Measurements from ENCODE around the gene SAFB. TPM values are rescaled to one million over a fixed set of nuclear protein-coding genes. Genes with fewer than 3 reads are reported as not detected.

The SAFB gene
- total and polyA plus RNA-seq, 2 experiments from 2014 or later: 50.2 to 75.8 TPM

DNA sequence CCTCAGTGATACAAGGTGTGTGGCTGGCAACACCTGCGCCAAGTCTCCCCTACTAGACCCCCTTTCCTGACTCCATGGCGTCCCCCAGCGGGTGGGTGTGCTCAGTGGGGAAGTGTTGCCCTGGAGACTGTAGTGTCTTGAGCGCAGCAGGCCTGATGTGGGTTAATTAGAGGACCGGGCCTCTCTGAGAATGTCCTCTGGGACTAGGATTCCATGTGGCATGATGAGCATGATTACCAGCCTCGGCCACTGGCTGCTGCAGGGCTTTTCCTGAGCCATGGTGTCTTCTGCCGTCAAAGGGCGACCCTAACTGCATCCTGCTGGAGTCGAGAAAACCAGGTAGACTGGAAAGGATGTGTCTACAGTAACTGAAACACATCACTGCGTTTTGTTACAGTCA, 29.4 kb downstream of the SAFB start:
- no peak overlapping the region for H3K4me2 ChIP-seq
- peaks cover 2% of the 10 kb centered on the region for H3K36me3 ChIP-seq (replicated peaks; ENCODE audit: insufficient read depth, low read depth)

DNA sequence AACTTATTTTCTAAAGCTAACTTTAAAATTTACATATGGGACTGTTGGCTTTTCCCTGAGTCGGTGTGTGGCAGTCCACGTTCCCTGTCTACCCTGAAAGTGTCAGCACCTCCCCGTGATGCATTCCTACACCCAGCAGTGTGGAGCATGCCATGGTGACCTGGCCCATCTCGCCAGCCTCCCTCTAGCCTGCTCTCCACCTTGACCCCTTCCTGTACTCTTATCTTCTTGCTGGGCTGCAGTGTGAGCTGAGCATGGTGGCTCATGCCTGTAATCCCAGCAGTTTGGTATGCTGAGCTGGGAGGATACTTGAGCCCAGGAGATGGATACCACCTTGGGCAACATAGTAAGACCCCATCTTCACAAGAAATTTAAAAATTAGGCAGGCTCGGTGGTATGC, 32.0 kb downstream of the SAFB start:
- Histone ChIP-seq H4K20me1 (ENCODE audit: insufficient read depth, poor library complexity, severe bottlenecking) (no peaks in the 10 kb centered on the region), H3K4me1 (ENCODE audit: insufficient read depth) (no peaks in the 10 kb centered on the region), H3K27me3 (no peaks in the 10 kb centered on the region), H3K79me2 (peaks cover 5% of the 10 kb centered on the region), H3K4me3 (no peak overlapping the region), H2AFZ (no peak overlapping the region), H3K9me3 (ENCODE audit: low read depth) (no peaks in the 10 kb centered on the region), H3K27ac (no peak overlapping the region), H3K4me2 (no peak overlapping the region), H3K36me3 (replicated peaks; ENCODE audit: insufficient read depth, low read depth) (no peaks in the 10 kb centered on the region), H3K9me2 (replicated peaks; ENCODE audit: insufficient read depth) (no peaks in the 10 kb centered on the region)
- TF ChIP-seq EZH2phosphoT487 (IDR thresholded peaks at IDR 0.05; ENCODE audit: low read depth, severe bottlenecking, unreplicated experiment): no peak
- no peak for TF ChIP-seq EZH2 (IDR thresholded peaks at IDR 0.05; ENCODE audit: borderline replicate concordance)
- TF ChIP-seq, protein P1, sequence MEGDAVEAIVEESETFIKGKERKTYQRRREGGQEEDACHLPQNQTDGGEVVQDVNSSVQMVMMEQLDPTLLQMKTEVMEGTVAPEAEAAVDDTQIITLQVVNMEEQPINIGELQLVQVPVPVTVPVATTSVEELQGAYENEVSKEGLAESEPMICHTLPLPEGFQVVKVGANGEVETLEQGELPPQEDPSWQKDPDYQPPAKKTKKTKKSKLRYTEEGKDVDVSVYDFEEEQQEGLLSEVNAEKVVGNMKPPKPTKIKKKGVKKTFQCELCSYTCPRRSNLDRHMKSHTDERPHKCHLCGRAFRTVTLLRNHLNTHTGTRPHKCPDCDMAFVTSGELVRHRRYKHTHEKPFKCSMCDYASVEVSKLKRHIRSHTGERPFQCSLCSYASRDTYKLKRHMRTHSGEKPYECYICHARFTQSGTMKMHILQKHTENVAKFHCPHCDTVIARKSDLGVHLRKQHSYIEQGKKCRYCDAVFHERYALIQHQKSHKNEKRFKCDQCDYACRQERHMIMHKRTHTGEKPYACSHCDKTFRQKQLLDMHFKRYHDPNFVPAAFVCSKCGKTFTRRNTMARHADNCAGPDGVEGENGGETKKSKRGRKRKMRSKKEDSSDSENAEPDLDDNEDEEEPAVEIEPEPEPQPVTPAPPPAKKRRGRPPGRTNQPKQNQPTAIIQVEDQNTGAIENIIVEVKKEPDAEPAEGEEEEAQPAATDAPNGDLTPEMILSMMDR (IDR thresholded peaks at IDR 0.05; ENCODE audit: poor library complexity): no peak
- no peak for DNase-seq (ENCODE audit: low spot score)
- 98% methylated on average over 5 of the region's 5 CpGs for WGBS (ENCODE audit: low lambda C conversion rate, missing lambda C conversion rate)

More for the DNA sequence above, 29.4 kb downstream of the SAFB start:
- H4K20me1 ChIP-seq (ENCODE audit: insufficient read depth, poor library complexity, severe bottlenecking): no peaks in the 10 kb centered on the region
- no peaks in the 10 kb centered on the region for H3K9me2 ChIP-seq (replicated peaks; ENCODE audit: insufficient read depth)
- H3K9me3 ChIP-seq (ENCODE audit: low read depth): no peaks in the 10 kb centered on the region
- H3K27ac ChIP-seq: no peak overlapping the region
- TF ChIP-seq EZH2 (IDR thresholded peaks at IDR 0.05; ENCODE audit: borderline replicate concordance) (no peak), EZH2phosphoT487 (IDR thresholded peaks at IDR 0.05; ENCODE audit: low read depth, severe bottlenecking, unreplicated experiment) (no peak)
- TF ChIP-seq, protein P1 (IDR thresholded peaks at IDR 0.05; ENCODE audit: poor library complexity): no peak
- H3K79me2 ChIP-seq: peaks cover 17% of the 10 kb centered on the region
- H2AFZ ChIP-seq: no peak overlapping the region
- WGBS (ENCODE audit: low lambda C conversion rate, missing lambda C conversion rate): 98% methylated on average over 10 of the region's 10 CpGs
- H3K27me3 ChIP-seq: no peaks in the 10 kb centered on the region
- no peak for DNase-seq (ENCODE audit: low spot score)
- no peak overlapping the region for H3K4me3 ChIP-seq
- H3K4me1 ChIP-seq (ENCODE audit: insufficient read depth): no peaks in the 10 kb centered on the region

DNA sequence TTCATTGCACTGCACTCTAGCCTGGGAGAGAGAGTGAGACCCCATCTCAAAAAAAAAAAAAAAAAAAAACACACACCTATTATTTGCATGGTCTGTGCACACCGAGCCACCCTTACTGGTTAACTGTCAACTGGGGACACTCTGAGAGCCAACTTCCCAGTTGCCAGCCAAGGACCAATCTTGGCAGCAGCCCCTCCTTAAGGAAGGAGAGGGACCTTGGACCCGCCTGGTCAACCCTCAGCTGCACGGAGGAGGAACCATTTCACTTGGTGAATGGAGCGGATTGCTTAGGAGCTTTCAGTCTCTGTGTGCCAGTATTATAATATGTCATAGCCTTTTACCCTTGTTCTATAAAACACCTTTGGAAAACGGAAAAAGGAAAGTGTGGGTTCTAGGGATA, 32.5 kb downstream of the SAFB start:
- Histone ChIP-seq H3K9me2 (replicated peaks; ENCODE audit: insufficient read depth) (no peaks in the 10 kb centered on the region), H3K9me3 (ENCODE audit: low read depth) (no peaks in the 10 kb centered on the region), H2AFZ (no peak overlapping the region), H3K27ac (no peak overlapping the region), H3K36me3 (replicated peaks; ENCODE audit: insufficient read depth, low read depth) (no peaks in the 10 kb centered on the region), H3K79me2 (peaks cover 2% of the 10 kb centered on the region), H3K4me3 (no peak overlapping the region), H3K27me3 (no peaks in the 10 kb centered on the region), H3K4me2 (no peak overlapping the region), H3K4me1 (ENCODE audit: insufficient read depth) (no peaks in the 10 kb centered on the region), H4K20me1 (ENCODE audit: insufficient read depth, poor library complexity, severe bottlenecking) (no peaks in the 10 kb centered on the region)
- no peak for TF ChIP-seq EZH2 (IDR thresholded peaks at IDR 0.05; ENCODE audit: borderline replicate concordance)
- no peak for TF ChIP-seq EZH2phosphoT487 (IDR thresholded peaks at IDR 0.05; ENCODE audit: low read depth, severe bottlenecking, unreplicated experiment)
- TF ChIP-seq, protein P1 (IDR thresholded peaks at IDR 0.05; ENCODE audit: poor library complexity): no peak
- DNase-seq (ENCODE audit: low spot score): no peak
- 98% methylated on average over 5 of the region's 5 CpGs for WGBS (ENCODE audit: low lambda C conversion rate, missing lambda C conversion rate)

DNA sequence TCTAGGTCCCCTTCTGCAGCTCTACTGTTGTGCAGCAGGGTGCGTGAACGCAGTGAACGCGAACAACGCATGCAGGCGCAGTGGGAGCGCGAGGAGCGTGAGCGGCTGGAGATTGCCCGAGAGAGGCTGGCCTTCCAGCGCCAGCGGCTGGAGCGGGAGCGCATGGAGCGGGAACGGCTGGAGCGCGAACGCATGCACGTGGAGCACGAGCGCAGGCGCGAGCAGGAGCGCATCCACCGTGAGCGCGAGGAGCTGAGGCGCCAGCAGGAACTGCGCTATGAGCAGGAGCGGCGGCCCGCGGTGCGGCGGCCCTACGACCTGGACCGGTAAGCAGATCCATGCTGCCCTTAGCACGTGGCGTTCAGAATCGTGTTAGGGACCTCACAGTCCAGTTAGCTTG, 38.6 kb downstream of the SAFB start:
- Histone ChIP-seq H3K79me2 (no peaks in the 10 kb centered on the region), H4K20me1 (ENCODE audit: insufficient read depth, poor library complexity, severe bottlenecking) (no peaks in the 10 kb centered on the region), H3K27me3 (no peaks in the 10 kb centered on the region), H3K4me3 (no peak overlapping the region), H3K9me3 (ENCODE audit: low read depth) (no peaks in the 10 kb centered on the region), H3K4me2 (no peak overlapping the region), H3K9me2 (replicated peaks; ENCODE audit: insufficient read depth) (no peaks in the 10 kb centered on the region), H3K27ac (no peak overlapping the region), H3K4me1 (ENCODE audit: insufficient read depth) (no peaks in the 10 kb centered on the region), H2AFZ (no peak overlapping the region), H3K36me3 (replicated peaks; ENCODE audit: insufficient read depth, low read depth) (no peaks in the 10 kb centered on the region)
- DNase-seq (ENCODE audit: low spot score): no peak
- 98% methylated on average over 41 of the region's 42 CpGs for WGBS (ENCODE audit: low lambda C conversion rate, missing lambda C conversion rate)
- TF ChIP-seq, protein P1 (IDR thresholded peaks at IDR 0.05; ENCODE audit: poor library complexity): no peak
- TF ChIP-seq EZH2 (IDR thresholded peaks at IDR 0.05; ENCODE audit: borderline replicate concordance): no peak
- no peak for TF ChIP-seq EZH2phosphoT487 (IDR thresholded peaks at IDR 0.05; ENCODE audit: low read depth, severe bottlenecking, unreplicated experiment)
